Measurements from ENCODE around the gene CCT8.
A peak's percentile ranks its signal among the peaks of the same experiment; 100 is the strongest.

CCT8 gene

DNA sequence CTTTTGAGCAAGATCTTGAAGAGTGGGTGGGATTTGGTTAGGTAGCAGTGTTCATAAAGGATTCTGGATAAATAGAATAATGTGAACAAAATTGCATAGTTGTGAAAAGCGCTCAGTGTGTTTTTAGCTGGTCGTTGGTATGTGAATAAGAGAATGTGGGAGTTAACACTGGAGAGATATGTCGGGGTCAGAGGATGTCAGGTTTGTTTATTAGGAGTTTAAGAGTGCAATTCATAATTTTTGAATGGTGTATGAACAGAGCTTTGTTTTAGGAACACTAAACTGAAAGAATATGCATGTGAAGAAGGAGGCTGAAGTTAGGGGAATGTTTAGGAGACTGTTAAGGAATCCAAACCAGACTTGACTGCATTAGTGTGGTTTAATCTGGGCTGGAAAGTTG, 39.6 kb downstream of the CCT8 start:
- Histone ChIP-seq H3K79me2 (ENCODE audit: control insufficient read depth, insufficient read depth, low read length, poor library complexity) (no peaks in the 10 kb centered on the region), H3K4me2 (ENCODE audit: low read length) (no peak overlapping the region), H3K9ac (ENCODE audit: low read length) (no peak overlapping the region), H2BK5ac (ENCODE audit: low read depth, low read length, poor library complexity) (no peak overlapping the region), H2AK5ac (ENCODE audit: low read length) (no peak overlapping the region), H3K23ac (ENCODE audit: low read length) (no peak overlapping the region), H2BK120ac (ENCODE audit: insufficient read depth, low read length, poor library complexity) (no peak overlapping the region), H3K14ac (ENCODE audit: low read length) (no peak overlapping the region), H3K27ac (ENCODE audit: low read depth, low read length) (no peak overlapping the region), H3K4me3 (ENCODE audit: low read depth, low read length) (no peak overlapping the region), H3K4me1 (ENCODE audit: control insufficient read depth in 1 of 2, insufficient read depth in 2 of 2, low read length in 2 of 2) (no peaks in the 10 kb centered on the region), H4K91ac (ENCODE audit: low read depth, low read length) (no peak overlapping the region), H3K27me3 (ENCODE audit: insufficient read depth, low read length) (no peaks in the 10 kb centered on the region), H4K8ac (ENCODE audit: low read depth, low read length) (no peak overlapping the region), H2AFZ (ENCODE audit: insufficient read depth, low read length, poor library complexity) (no peak overlapping the region), H3K9me3 (ENCODE audit: insufficient read depth, low read depth, low read length) (no peaks in the 10 kb centered on the region), H2BK12ac (ENCODE audit: low read length) (no peak overlapping the region), H4K12ac (ENCODE audit: low read depth, low read length) (no peak overlapping the region), H3K36me3 (ENCODE audit: control insufficient read depth in 1 of 2, insufficient read depth in 2 of 2, low read length in 2 of 2) (peaks cover 11 to 21% of the 10 kb centered on the region in 2 experiments), H3K4ac (ENCODE audit: low read depth, low read length) (no peak overlapping the region), H3K18ac (ENCODE audit: low read length) (no peak overlapping the region), H3K79me1 (ENCODE audit: low read length) (no peaks in the 10 kb centered on the region)
- WGBS (ENCODE audit: extremely low coverage, insufficient coverage, insufficient read length), result 100% methylated on average over 2 of the region's 3 CpGs
- no peak for DNase-seq

DNA sequence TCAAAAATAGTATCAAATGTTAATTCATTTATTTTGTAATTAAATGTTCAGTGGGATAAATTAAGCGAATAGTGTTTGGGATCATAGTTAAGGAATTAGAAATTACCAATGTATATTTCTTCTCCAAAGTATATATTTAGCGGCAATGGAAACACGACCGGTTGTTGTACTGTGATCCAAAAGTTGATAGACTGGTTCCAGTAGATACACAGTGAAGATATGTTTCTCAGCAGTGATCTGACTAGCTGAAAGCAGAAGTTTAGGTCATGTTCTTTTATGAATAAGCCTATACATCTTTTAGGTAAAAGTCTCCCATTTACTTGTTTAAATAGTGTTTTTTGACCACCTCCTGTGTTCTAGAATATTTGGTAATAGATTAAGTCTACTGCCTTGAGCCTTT, 40.1 kb downstream of the CCT8 start:
- DNase-seq, result peak in 1 of 2 donors; percentile 47
- H3K79me2 ChIP-seq (ENCODE audit: control insufficient read depth, insufficient read depth, low read length, poor library complexity), result no peaks in the 10 kb centered on the region
- no peak overlapping the region for H4K91ac ChIP-seq (ENCODE audit: low read depth, low read length)
- no peak overlapping the region for H3K4me2 ChIP-seq (ENCODE audit: low read length)
- no peak overlapping the region for H3K4me3 ChIP-seq (ENCODE audit: low read depth, low read length)
- no peak overlapping the region for H2BK120ac ChIP-seq (ENCODE audit: insufficient read depth, low read length, poor library complexity)
- no peak overlapping the region for H2BK12ac ChIP-seq (ENCODE audit: low read length)
- H3K9ac ChIP-seq (ENCODE audit: low read length), result no peak overlapping the region
- H4K8ac ChIP-seq (ENCODE audit: low read depth, low read length), result no peak overlapping the region
- no CpG with 5 or more reads among the region's 4 CpGs for WGBS (ENCODE audit: extremely low coverage, insufficient coverage, insufficient read length)
- H3K4me1 ChIP-seq (ENCODE audit: control insufficient read depth in 1 of 2, insufficient read depth in 2 of 2, low read length in 2 of 2), result no peaks in the 10 kb centered on the region
- no peak overlapping the region for H2AFZ ChIP-seq (ENCODE audit: insufficient read depth, low read length, poor library complexity)
- no peak overlapping the region for H3K4ac ChIP-seq (ENCODE audit: low read depth, low read length)
- no peaks in the 10 kb centered on the region for H3K27me3 ChIP-seq (ENCODE audit: insufficient read depth, low read length)
- H2AK5ac ChIP-seq (ENCODE audit: low read length), result no peak overlapping the region
- no peak overlapping the region for H3K23ac ChIP-seq (ENCODE audit: low read length)
- H3K36me3 ChIP-seq (ENCODE audit: control insufficient read depth in 1 of 2, insufficient read depth in 2 of 2, low read length in 2 of 2), result peaks cover 12 to 21% of the 10 kb centered on the region in 2 experiments
- no peak overlapping the region for H2BK5ac ChIP-seq (ENCODE audit: low read depth, low read length, poor library complexity)
- H3K18ac ChIP-seq (ENCODE audit: low read length), result no peak overlapping the region
- no peaks in the 10 kb centered on the region for H3K79me1 ChIP-seq (ENCODE audit: low read length)
- H3K14ac ChIP-seq (ENCODE audit: low read length), result no peak overlapping the region
- no peaks in the 10 kb centered on the region for H3K9me3 ChIP-seq (ENCODE audit: insufficient read depth, low read depth, low read length)
- no peak overlapping the region for H4K12ac ChIP-seq (ENCODE audit: low read depth, low read length)
- no peak overlapping the region for H3K27ac ChIP-seq (ENCODE audit: low read depth, low read length)

DNA sequence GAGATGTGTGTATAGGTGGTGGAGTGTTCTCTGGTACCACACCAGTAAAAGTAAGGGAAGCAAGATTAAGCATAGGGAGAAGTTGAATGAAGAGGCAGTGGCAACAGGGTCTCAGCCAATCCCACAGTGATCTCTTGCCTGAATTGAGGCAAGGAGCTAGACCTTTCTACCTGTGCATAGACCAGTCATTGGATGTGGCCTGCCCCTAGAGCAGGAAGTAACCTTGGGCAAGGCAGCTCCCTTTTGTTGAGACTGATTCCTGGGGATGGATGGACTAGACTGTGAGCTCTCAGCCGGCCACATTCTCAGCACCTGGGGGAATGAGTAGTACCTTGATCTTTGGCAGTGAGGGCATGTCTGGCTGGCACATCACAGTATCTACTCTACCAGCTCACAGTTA, 42.5 kb downstream of the CCT8 start:
- DNase-seq, result no peak
- no peak overlapping the region for H3K4me2 ChIP-seq (ENCODE audit: low read length)
- no peak overlapping the region for H2BK12ac ChIP-seq (ENCODE audit: low read length)
- H2AK5ac ChIP-seq (ENCODE audit: low read length), result no peak overlapping the region
- no peak overlapping the region for H2BK5ac ChIP-seq (ENCODE audit: low read depth, low read length, poor library complexity)
- H4K12ac ChIP-seq (ENCODE audit: low read depth, low read length), result no peak overlapping the region
- H3K4me3 ChIP-seq (ENCODE audit: low read depth, low read length), result no peak overlapping the region
- H3K79me2 ChIP-seq (ENCODE audit: control insufficient read depth, insufficient read depth, low read length, poor library complexity), result no peaks in the 10 kb centered on the region
- no CpG with 5 or more reads among the region's 1 CpG for WGBS (ENCODE audit: extremely low coverage, insufficient coverage, insufficient read length)
- no peaks in the 10 kb centered on the region for H3K4me1 ChIP-seq (ENCODE audit: control insufficient read depth in 1 of 2, insufficient read depth in 2 of 2, low read length in 2 of 2)
- peaks cover 11 to 15% of the 10 kb centered on the region in 2 experiments for H3K36me3 ChIP-seq (ENCODE audit: control insufficient read depth in 1 of 2, insufficient read depth in 2 of 2, low read length in 2 of 2)
- H3K79me1 ChIP-seq (ENCODE audit: low read length), result no peaks in the 10 kb centered on the region
- no peak overlapping the region for H3K27ac ChIP-seq (ENCODE audit: low read depth, low read length)
- H3K9ac ChIP-seq (ENCODE audit: low read length), result no peak overlapping the region
- no peak overlapping the region for H4K8ac ChIP-seq (ENCODE audit: low read depth, low read length)
- peak overlapping the region; percentile 2 for H2AFZ ChIP-seq (ENCODE audit: insufficient read depth, low read length, poor library complexity)
- H4K91ac ChIP-seq (ENCODE audit: low read depth, low read length), result no peak overlapping the region
- no peak overlapping the region for H3K18ac ChIP-seq (ENCODE audit: low read length)
- no peaks in the 10 kb centered on the region for H3K27me3 ChIP-seq (ENCODE audit: insufficient read depth, low read length)
- no peaks in the 10 kb centered on the region for H3K9me3 ChIP-seq (ENCODE audit: insufficient read depth, low read depth, low read length)
- no peak overlapping the region for H3K23ac ChIP-seq (ENCODE audit: low read length)
- H3K14ac ChIP-seq (ENCODE audit: low read length), result no peak overlapping the region
- no peak overlapping the region for H2BK120ac ChIP-seq (ENCODE audit: insufficient read depth, low read length, poor library complexity)
- H3K4ac ChIP-seq (ENCODE audit: low read depth, low read length), result no peak overlapping the region

DNA sequence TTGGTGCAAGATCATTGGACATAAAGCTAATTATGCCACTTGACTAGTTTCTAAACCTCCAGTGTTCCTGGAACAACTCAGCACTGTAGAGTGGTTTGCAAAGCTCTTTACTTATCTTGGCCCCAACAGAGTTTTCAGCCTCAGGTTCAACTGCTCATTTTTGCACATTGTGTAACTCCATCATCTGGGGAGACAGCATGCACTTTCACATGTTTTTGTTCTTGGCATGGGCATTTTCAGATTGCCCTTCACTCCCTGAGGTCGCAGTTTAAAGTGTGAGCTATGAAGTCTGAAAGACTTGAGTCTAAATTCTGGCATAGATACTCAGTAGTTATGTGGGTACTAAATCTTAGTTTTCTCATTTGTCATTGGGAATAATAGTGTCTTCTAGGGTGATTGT, 43.9 kb downstream of the CCT8 start:
- Histone ChIP-seq H4K8ac (ENCODE audit: low read depth, low read length) (no peak overlapping the region), H2AFZ (ENCODE audit: insufficient read depth, low read length, poor library complexity) (no peak overlapping the region), H3K79me2 (ENCODE audit: control insufficient read depth, insufficient read depth, low read length, poor library complexity) (peaks cover 1% of the 10 kb centered on the region), H3K9me3 (ENCODE audit: insufficient read depth, low read depth, low read length) (no peaks in the 10 kb centered on the region), H3K18ac (ENCODE audit: low read length) (no peak overlapping the region), H4K91ac (ENCODE audit: low read depth, low read length) (no peak overlapping the region), H3K79me1 (ENCODE audit: low read length) (peaks cover 5% of the 10 kb centered on the region), H3K4ac (ENCODE audit: low read depth, low read length) (no peak overlapping the region), H3K27ac (ENCODE audit: low read depth, low read length) (no peak overlapping the region), H2BK12ac (ENCODE audit: low read length) (no peak overlapping the region), H3K23ac (ENCODE audit: low read length) (no peak overlapping the region), H3K9ac (ENCODE audit: low read length) (no peak overlapping the region), H2AK5ac (ENCODE audit: low read length) (no peak overlapping the region), H3K4me2 (ENCODE audit: low read length) (no peak overlapping the region), H2BK5ac (ENCODE audit: low read depth, low read length, poor library complexity) (no peak overlapping the region), H3K36me3 (ENCODE audit: control insufficient read depth in 1 of 2, insufficient read depth in 2 of 2, low read length in 2 of 2) (peaks cover 11 to 15% of the 10 kb centered on the region in 2 experiments), H3K27me3 (ENCODE audit: insufficient read depth, low read length) (no peaks in the 10 kb centered on the region), H3K4me1 (ENCODE audit: control insufficient read depth in 1 of 2, insufficient read depth in 2 of 2, low read length in 2 of 2) (no peaks in the 10 kb centered on the region), H3K14ac (ENCODE audit: low read length) (no peak overlapping the region), H2BK120ac (ENCODE audit: insufficient read depth, low read length, poor library complexity) (no peak overlapping the region), H4K12ac (ENCODE audit: low read depth, low read length) (no peak overlapping the region), H3K4me3 (ENCODE audit: low read depth, low read length) (no peak overlapping the region)
- no peak for DNase-seq
- no CpG with 5 or more reads among the region's 1 CpG for WGBS (ENCODE audit: extremely low coverage, insufficient coverage, insufficient read length)
